ENCODE data around the gene GLG1. TPM values are rescaled to one million over a fixed set of nuclear protein-coding genes. Genes with fewer than 3 reads are reported as not detected.

The GLG1 gene
- total and polyA plus RNA-seq, 2 donors (not counting 3 experiments of a cell fraction or from before 2014, with no cell fraction given), result 86.3 to 165 TPM

GRCh38 chr16:74480150-74481029, 126.5 kb downstream of the GLG1 start:
- H4K20me1 ChIP-seq (replicated peaks; ENCODE audit: control insufficient read depth, extremely low read depth, insufficient read depth, low read length), result no peaks in the 10 kb centered on the region
- no peak overlapping the region for H3K4me3 ChIP-seq (replicated peaks in 1 of 3; ENCODE audit: insufficient read depth in 1 of 3, low read depth in 1 of 3, low read length in 3 of 3)
- H3K4me2 ChIP-seq (ENCODE audit: insufficient read depth, low read length), result no peak overlapping the region
- CTCF ChIA-PET, result interaction anchor here (1.0 to 1.3 kb wide), 4 partner anchors 10 to 383 kb away, joined by 3 to 4 read pairs (median 3); no protein-coding TSS in a partner anchor
- no peaks in the 10 kb centered on the region for H3K27me3 ChIP-seq (ENCODE audit: control insufficient read depth in 2 of 2, insufficient read depth in 2 of 2, low read length in 2 of 2)
- no peaks in the 10 kb centered on the region for H3K9me1 ChIP-seq (replicated peaks; ENCODE audit: control insufficient read depth, extremely low read depth, insufficient read depth, low read length)
- dilution Hi-C loops (cut with MboI; ENCODE audit: extremely low pct_ligation_motif_present, low sequenced_read_pairs), result no loop called here
- no peak overlapping the region for H3K9ac ChIP-seq (replicated peaks; ENCODE audit: extremely low read depth, insufficient read depth, low read length)
- H3K9me3 ChIP-seq (replicated peaks; ENCODE audit: control insufficient read depth, insufficient read depth, low read length), result no peaks in the 10 kb centered on the region
- POLR2A ChIA-PET, result no interaction called here
- no peaks in the 10 kb centered on the region for H3K79me2 ChIP-seq (ENCODE audit: control insufficient read depth, insufficient read depth, low read length)
- intact Hi-C loops (cut with micrococcal nuclease), result no loop called here
- no peak for DNase-seq (ENCODE audit: low read depth, low spot score)
- no peak for FAIRE-seq
- H2AFZ ChIP-seq (ENCODE audit: low read depth, low read length), result no peak overlapping the region
- H3K36me3 ChIP-seq (ENCODE audit: control insufficient read depth in 2 of 2, extremely low read depth in 1 of 2, insufficient read depth in 2 of 2, low read length in 2 of 2), result peaks cover 3 to 7% of the 10 kb centered on the region in 2 experiments
- H3K27ac ChIP-seq (ENCODE audit: insufficient read depth, low read depth, low read length), result no peak overlapping the region
- H3K4me1 ChIP-seq (ENCODE audit: control insufficient read depth, extremely low read depth, insufficient read depth, low read length), result peaks cover 2% of the 10 kb centered on the region
- no TSS peak for BruUV-seq (replicated peaks)
- TF ChIP-seq EZH2 (IDR thresholded peaks at IDR 0.05; ENCODE audit: borderline replicate concordance, low read depth, low read length, severe bottlenecking), result no peak

DNA sequence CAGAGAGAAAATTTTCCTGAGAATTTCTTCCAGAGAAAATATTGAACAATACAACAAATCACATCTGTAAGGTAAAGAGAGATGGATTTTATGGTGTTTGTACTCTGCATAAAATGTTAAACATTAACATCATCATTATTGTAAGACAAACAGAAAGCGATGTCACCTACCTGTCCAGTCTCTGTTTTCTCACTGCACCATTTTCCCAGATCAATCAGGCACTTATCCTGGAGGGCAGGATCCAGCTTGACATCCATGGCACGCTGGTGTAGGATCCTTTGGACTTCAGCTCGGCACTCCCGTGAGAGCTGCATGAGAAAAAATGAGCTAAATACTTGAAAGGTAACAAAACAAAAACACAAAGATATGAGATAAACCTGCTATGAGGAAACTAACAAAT, 129.7 kb downstream of the GLG1 start:
- dilution Hi-C loops (cut with MboI; ENCODE audit: extremely low pct_ligation_motif_present, low sequenced_read_pairs), result no loop called here
- no peak overlapping the region for H3K4me2 ChIP-seq (ENCODE audit: insufficient read depth, low read length)

More for the DNA sequence above, 129.7 kb downstream of the GLG1 start:
- Histone ChIP-seq H2AFZ (ENCODE audit: low read depth, low read length) (no peak overlapping the region), H3K79me2 (ENCODE audit: control insufficient read depth, insufficient read depth, low read length) (no peaks in the 10 kb centered on the region), H3K27ac (ENCODE audit: insufficient read depth, low read depth, low read length) (no peak overlapping the region), H3K4me1 (ENCODE audit: control insufficient read depth, extremely low read depth, insufficient read depth, low read length) (peaks cover 2% of the 10 kb centered on the region), H3K36me3 (ENCODE audit: control insufficient read depth in 2 of 2, extremely low read depth in 1 of 2, insufficient read depth in 2 of 2, low read length in 2 of 2) (peaks cover 3 to 17% of the 10 kb centered on the region in 2 experiments), H3K9ac (replicated peaks; ENCODE audit: extremely low read depth, insufficient read depth, low read length) (no peak overlapping the region), H3K4me3 (replicated peaks in 1 of 3; ENCODE audit: insufficient read depth in 1 of 3, low read depth in 1 of 3, low read length in 3 of 3) (no peak overlapping the region), H3K27me3 (ENCODE audit: control insufficient read depth in 2 of 2, insufficient read depth in 2 of 2, low read length in 2 of 2) (no peaks in the 10 kb centered on the region), H3K9me1 (replicated peaks; ENCODE audit: control insufficient read depth, extremely low read depth, insufficient read depth, low read length) (no peaks in the 10 kb centered on the region), H3K9me3 (replicated peaks; ENCODE audit: control insufficient read depth, insufficient read depth, low read length) (no peaks in the 10 kb centered on the region), H4K20me1 (replicated peaks; ENCODE audit: control insufficient read depth, extremely low read depth, insufficient read depth, low read length) (no peaks in the 10 kb centered on the region)
- no peak for DNase-seq (ENCODE audit: low read depth, low spot score)
- BruUV-seq (replicated peaks), result no TSS peak
- ChIA-PET POLR2A (no interaction called here), CTCF (no interaction called here)
- intact Hi-C loops (cut with micrococcal nuclease), result no loop called here
- no peak for FAIRE-seq
- TF ChIP-seq POLR2AphosphoS5 (IDR thresholded peaks at IDR 0.05; ENCODE audit: insufficient read depth, low read depth, low read length), result no peak
- no peak for TF ChIP-seq POLR2A (IDR thresholded peaks at IDR 0.05; ENCODE audit: low read depth, low read length)
- TF ChIP-seq JUN (IDR thresholded peaks at IDR 0.05; ENCODE audit: borderline replicate concordance, insufficient read depth, insufficient read length, low read depth), result no peak
- no peak for TF ChIP-seq MYC (IDR thresholded peaks at IDR 0.05; ENCODE audit: low read depth, low read length)
- no peak for TF ChIP-seq MAX (IDR thresholded peaks at IDR 0.05; ENCODE audit: insufficient read depth, insufficient read length)
- TF ChIP-seq CTCF (IDR thresholded peaks at IDR 0.05; ENCODE audit: extremely low read depth in 1 of 2, insufficient read depth in 1 of 2, low read depth in 1 of 2, low read length in 2 of 2), result no peak
- no peak for TF ChIP-seq EZH2 (IDR thresholded peaks at IDR 0.05; ENCODE audit: borderline replicate concordance, low read depth, low read length, severe bottlenecking)

All from endothelial cell of umbilical vein (primary cell).